GM20000 (cell line): Measurements from ENCODE around the gene GRID1.

ENCODE experiments used
- DNase-seq: peaks from one replicate; pipeline ENCODE4 v3.0.0; 2012; ENCODE audit warnings: low spot score
- TF ChIP-seq, protein P1 (sequence below): IDR thresholded peaks from 2 replicates; pipeline ENCODE4 v1.5.1; 2012; ENCODE audit warnings: mild to moderate bottlenecking, control low read depth; ENCODE audit errors: extremely low read depth, missing control alignments

GRID1 gene

DNA sequence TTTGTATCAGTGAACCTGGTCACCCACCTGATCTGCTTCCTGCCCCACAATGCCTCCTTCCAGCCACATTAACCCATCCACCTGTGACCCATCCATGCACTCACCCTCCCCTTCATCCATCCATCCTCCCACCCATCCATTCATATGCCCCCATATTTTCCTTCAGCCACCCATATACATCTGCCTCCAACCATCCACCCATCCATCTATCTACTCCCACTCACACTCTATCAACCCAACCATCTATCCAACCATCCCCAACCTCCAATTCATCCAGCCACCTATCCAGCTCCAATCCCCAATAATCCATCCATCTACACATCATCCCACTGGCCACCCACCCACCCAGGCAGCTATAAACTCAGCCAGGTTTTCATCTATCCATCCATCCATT, 51.0 kb downstream of the GRID1 start:
- TF ChIP-seq, protein P1, sequence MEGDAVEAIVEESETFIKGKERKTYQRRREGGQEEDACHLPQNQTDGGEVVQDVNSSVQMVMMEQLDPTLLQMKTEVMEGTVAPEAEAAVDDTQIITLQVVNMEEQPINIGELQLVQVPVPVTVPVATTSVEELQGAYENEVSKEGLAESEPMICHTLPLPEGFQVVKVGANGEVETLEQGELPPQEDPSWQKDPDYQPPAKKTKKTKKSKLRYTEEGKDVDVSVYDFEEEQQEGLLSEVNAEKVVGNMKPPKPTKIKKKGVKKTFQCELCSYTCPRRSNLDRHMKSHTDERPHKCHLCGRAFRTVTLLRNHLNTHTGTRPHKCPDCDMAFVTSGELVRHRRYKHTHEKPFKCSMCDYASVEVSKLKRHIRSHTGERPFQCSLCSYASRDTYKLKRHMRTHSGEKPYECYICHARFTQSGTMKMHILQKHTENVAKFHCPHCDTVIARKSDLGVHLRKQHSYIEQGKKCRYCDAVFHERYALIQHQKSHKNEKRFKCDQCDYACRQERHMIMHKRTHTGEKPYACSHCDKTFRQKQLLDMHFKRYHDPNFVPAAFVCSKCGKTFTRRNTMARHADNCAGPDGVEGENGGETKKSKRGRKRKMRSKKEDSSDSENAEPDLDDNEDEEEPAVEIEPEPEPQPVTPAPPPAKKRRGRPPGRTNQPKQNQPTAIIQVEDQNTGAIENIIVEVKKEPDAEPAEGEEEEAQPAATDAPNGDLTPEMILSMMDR = no peak
- DNase-seq = no peak

GRCh38 chr10:86314616-86315548, 51.7 kb downstream of the GRID1 start:
- TF ChIP-seq, protein P1 = no peak
- no peak for DNase-seq

GRCh38 chr10:86313621-86314041, 53.0 kb downstream of the GRID1 start:
- TF ChIP-seq, protein P1 = no peak
- no peak for DNase-seq

GRCh38 chr10:86312701-86313270, 53.8 kb downstream of the GRID1 start:
- TF ChIP-seq, protein P1 = no peak
- DNase-seq = no peak

- no peak for DNase-seq
- TF ChIP-seq, protein P1 = no peak
Measured at GRCh38 chr10:86311906-86312305, 54.7 kb downstream of the GRID1 start.

DNA sequence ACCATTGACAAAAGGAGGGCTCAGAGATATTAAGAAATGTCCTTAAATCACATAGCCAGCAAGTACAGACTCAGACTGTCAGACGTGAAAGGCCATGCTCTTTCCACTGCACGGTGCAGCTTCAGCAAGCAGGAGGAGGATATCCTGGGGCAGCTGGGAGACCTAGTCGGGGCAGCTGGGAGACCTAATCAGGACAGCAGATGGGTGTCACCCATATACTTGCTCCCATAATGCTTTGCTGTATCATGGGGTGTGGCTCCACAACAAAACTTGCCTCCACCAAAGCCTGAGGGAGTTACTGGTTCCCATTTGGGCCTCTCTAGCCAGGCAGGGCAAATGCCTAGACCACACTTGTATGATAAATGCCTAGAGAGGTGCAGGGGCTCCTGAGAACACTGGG, 55.4 kb downstream of the GRID1 start:
- DNase-seq = no peak
- TF ChIP-seq, protein P1 = no peak

DNA sequence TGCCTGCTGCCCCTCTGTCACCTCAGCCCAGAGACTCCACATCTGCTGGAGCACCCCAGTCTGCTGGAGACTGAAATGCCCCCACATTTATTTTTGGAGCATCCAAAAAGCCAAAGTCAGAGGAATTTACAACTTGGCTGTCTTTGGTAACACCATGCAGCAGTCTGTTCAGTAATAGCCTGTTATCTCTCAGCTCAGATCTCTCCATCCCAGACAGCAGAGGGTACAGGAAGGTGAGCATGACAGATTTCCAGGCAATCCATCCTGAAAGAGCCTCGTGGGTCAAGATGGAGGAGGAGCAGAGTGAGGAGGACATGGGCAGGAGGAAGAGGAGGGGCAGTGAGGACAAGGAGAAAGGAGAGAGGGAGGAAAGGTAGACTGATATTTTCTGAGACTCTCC, 55.9 kb downstream of the GRID1 start:
- DNase-seq = no peak
- TF ChIP-seq, protein P1 = no peak
